Measurements from ENCODE around the gene LYZ.

LYZ gene

GRCh38 chr12:69338936-69339335, 9.2 kb upstream of the LYZ start:
- DNase-seq (ENCODE audit: low read depth in 2 of 2) = no peak

GRCh38 chr12:69339999-69340398, 8.2 kb upstream of the LYZ start:
- DNase-seq (ENCODE audit: low read depth in 2 of 2) = no peak

- no peak for DNase-seq (ENCODE audit: low read depth in 2 of 2)
Observed at GRCh38 chr12:69341328-69341727, 6.9 kb upstream of the LYZ start.

- DNase-seq (ENCODE audit: low read depth in 2 of 2) = no peak
Observed at GRCh38 chr12:69342421-69342820, 5.8 kb upstream of the LYZ start.

- DNase-seq (ENCODE audit: low read depth in 2 of 2) = no peak
Observed at GRCh38 chr12:69343357-69343756, 4.8 kb upstream of the LYZ start.

GRCh38 chr12:69343885-69344612, 4.1 kb upstream of the LYZ start:
- DNase-seq (ENCODE audit: low read depth in 2 of 2) = no peak

- DNase-seq (ENCODE audit: low read depth in 2 of 2) = no peak
Observed at GRCh38 chr12:69345077-69345476, 3.1 kb upstream of the LYZ start.

GRCh38 chr12:69345742-69346141, 2.4 kb upstream of the LYZ start:
- no peak for DNase-seq (ENCODE audit: low read depth in 2 of 2)

GRCh38 chr12:69350002-69350626, 1.9 kb downstream of the LYZ start:
- no peak for DNase-seq (ENCODE audit: low read depth in 2 of 2)

GRCh38 chr12:69350777-69351176, 2.6 kb downstream of the LYZ start:
- DNase-seq (ENCODE audit: low read depth in 2 of 2) = no peak

GRCh38 chr12:69351462-69352236, 3.5 kb downstream of the LYZ start:
- DNase-seq (ENCODE audit: low read depth in 2 of 2) = no peak

- DNase-seq (ENCODE audit: low read depth in 2 of 2) = no peak
Observed at GRCh38 chr12:69352904-69353303, 4.7 kb downstream of the LYZ start.

- no peak for DNase-seq (ENCODE audit: low read depth in 2 of 2)
Observed at GRCh38 chr12:69354172-69354555, 6.0 kb downstream of the LYZ start.

GRCh38 chr12:69354556-69355187, 6.5 kb downstream of the LYZ start:
- DNase-seq (ENCODE audit: low read depth in 2 of 2) = no peak

GRCh38 chr12:69355363-69356028, 7.3 kb downstream of the LYZ start:
- no peak for DNase-seq (ENCODE audit: low read depth in 2 of 2)

- DNase-seq (ENCODE audit: low read depth in 2 of 2) = peak; percentile 60 to 73
Observed at GRCh38 chr12:69359531-69360347, 11.6 kb downstream of the LYZ start, which contains the start of gene YEATS4. TSS of gene YEATS4 (plus strand) at chr12:69359743. CDS start at chr12:69359973, 230 bp downstream.

GRCh38 chr12:69360348-69360672, 12.1 kb downstream of the LYZ start:
- DNase-seq (ENCODE audit: low read depth in 2 of 2) = no peak

GRCh38 chr12:69366796-69367195, 18.6 kb downstream of the LYZ start:
- DNase-seq (ENCODE audit: low read depth in 2 of 2) = no peak

GRCh38 chr12:69368171-69368570, 20.0 kb downstream of the LYZ start:
- no peak for DNase-seq (ENCODE audit: low read depth in 2 of 2)

GRCh38 chr12:69383074-69383473, 34.9 kb downstream of the LYZ start:
- DNase-seq (ENCODE audit: low read depth in 2 of 2) = no peak

GRCh38 chr12:69385038-69385437, 36.9 kb downstream of the LYZ start:
- no peak for DNase-seq (ENCODE audit: low read depth in 2 of 2)
